Measurements from ENCODE around the gene KLHL36.

Gene KLHL36

DNA sequence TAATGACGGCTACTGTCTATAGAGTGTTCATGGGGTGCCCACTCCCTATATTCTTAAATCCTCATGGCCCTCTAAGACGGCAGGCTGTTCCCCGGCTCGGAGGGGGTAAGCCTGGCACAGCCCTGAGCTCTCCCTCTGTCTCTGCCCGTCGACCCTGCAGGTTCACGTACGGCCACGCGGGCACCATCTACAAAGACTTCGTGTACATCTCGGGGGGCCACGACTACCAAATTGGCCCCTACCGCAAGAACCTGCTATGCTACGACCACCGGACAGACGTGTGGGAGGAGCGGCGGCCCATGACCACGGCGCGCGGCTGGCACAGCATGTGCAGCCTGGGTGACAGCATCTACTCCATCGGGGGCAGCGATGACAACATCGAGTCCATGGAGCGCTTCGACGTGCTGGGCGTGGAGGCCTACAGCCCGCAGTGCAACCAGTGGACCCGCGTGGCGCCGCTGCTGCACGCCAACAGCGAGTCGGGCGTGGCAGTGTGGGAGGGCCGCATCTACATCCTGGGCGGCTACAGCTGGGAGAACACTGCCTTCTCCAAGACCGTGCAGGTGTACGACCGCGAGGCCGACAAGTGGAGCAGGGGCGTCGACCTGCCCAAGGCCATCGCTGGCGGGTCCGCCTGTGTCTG lies 13.2 kb downstream of the KLHL36 start:
- no peak overlapping the region for H3K4me3 ChIP-seq (ENCODE audit: low read depth, low read length)
- TF ChIP-seq, protein P1, sequence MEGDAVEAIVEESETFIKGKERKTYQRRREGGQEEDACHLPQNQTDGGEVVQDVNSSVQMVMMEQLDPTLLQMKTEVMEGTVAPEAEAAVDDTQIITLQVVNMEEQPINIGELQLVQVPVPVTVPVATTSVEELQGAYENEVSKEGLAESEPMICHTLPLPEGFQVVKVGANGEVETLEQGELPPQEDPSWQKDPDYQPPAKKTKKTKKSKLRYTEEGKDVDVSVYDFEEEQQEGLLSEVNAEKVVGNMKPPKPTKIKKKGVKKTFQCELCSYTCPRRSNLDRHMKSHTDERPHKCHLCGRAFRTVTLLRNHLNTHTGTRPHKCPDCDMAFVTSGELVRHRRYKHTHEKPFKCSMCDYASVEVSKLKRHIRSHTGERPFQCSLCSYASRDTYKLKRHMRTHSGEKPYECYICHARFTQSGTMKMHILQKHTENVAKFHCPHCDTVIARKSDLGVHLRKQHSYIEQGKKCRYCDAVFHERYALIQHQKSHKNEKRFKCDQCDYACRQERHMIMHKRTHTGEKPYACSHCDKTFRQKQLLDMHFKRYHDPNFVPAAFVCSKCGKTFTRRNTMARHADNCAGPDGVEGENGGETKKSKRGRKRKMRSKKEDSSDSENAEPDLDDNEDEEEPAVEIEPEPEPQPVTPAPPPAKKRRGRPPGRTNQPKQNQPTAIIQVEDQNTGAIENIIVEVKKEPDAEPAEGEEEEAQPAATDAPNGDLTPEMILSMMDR (IDR thresholded peaks at IDR 0.05; ENCODE audit: insufficient read depth, low read depth, low read length, missing control alignments): no peak
- DNase-seq (ENCODE audit: low read depth): no peak

DNA sequence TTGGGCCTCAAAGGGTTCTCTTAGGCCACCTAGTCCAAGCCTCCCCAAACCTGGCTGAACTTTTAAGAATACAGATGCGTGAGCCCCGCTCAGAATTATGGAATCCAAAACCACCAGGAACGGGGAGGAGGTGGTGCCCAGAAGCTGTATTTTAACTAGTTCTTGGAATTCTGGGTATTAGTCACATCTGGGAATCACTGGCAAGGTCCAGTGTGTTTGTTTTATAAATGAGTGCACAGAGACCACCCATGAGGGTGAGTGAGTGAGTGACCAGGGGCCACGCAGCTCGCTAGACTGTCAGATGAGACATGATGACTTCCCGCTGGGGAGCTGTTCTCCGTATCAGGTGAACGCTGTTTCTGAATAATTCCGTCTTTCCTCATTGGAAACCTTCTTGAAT lies 14.2 kb downstream of the KLHL36 start:
- TF ChIP-seq, protein P1 (IDR thresholded peaks at IDR 0.05; ENCODE audit: insufficient read depth, low read depth, low read length, missing control alignments): no peak
- no peak overlapping the region for H3K4me3 ChIP-seq (ENCODE audit: low read depth, low read length)
- no peak for DNase-seq (ENCODE audit: low read depth)

DNA sequence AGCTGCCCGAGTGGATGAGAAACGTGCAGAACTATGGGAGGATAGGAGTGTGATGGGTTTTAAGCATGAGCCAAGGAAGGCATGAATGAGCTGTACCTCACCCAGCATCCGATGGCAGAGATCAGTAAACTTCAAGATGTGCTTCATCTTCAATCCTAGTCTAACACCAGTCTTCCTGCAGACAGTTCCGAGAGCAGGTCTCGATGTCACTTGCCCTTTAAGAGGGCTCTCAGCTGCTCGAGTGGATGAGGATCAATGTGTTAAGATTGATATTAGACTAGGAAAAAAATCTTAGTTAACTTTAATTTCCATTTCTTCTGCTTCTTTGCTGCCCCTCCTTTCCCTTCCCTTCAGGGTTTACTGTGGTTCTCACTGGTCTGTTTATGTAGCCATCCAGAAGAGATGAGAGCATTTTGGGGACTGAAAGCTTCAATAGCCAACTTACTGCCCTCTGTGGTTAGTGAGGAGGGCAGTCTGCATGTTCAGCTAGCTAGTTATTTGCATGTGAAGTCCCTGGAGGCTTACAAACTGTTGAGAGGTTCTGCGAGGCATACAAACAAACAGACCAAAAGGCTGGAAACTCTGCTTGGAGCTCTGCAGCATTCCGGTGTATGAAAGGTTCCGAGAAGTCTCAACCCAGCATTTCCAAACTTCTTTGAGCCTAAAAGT lies 15.3 kb downstream of the KLHL36 start:
- H3K4me3 ChIP-seq (ENCODE audit: low read depth, low read length): no peak overlapping the region
- DNase-seq (ENCODE audit: low read depth): peak; percentile 85
- TF ChIP-seq, protein P1 (IDR thresholded peaks at IDR 0.05; ENCODE audit: insufficient read depth, low read depth, low read length, missing control alignments): no peak

DNA sequence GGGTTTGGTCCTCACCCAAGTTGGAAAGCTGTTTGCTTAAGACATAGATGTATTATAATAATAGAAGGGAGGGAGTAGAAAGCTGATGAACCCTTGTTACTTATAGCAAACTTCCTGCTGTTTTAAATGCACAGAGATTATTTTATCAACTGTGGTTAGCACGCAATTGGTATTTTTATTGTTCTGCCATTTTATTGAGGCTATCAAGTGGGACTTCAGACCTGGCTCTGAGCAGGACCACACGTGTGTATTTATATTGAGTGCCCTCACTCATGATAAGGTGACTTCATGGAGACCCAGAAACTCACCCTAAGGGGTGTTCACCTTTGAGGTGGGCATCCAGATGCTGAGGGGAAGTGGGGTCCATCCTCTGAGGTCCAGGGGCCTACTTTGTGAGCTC lies 17.0 kb downstream of the KLHL36 start:
- DNase-seq (ENCODE audit: low read depth): no peak
- H3K4me3 ChIP-seq (ENCODE audit: low read depth, low read length): no peak overlapping the region
- TF ChIP-seq, protein P1 (IDR thresholded peaks at IDR 0.05; ENCODE audit: insufficient read depth, low read depth, low read length, missing control alignments): no peak

DNA sequence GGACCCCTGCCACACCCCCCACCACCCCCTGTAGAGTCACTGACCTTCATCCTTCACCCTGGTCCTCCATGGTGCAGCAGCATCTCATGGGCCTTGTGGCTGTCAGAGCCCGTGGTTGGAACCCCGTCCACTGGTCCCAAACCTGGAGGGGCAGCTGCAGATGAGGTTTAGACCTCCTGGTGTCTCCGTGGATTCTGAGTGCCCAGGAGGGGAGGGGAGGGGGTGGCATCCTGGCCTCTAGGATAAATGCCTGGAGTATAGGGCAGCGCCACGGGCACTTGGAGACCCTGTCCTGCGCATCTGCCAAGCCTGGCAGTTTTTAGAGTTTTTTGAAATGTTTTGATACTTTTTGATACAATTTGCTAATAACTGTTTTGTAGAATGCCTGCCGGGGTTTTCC lies 17.5 kb downstream of the KLHL36 start:
- DNase-seq (ENCODE audit: low read depth): no peak

DNA sequence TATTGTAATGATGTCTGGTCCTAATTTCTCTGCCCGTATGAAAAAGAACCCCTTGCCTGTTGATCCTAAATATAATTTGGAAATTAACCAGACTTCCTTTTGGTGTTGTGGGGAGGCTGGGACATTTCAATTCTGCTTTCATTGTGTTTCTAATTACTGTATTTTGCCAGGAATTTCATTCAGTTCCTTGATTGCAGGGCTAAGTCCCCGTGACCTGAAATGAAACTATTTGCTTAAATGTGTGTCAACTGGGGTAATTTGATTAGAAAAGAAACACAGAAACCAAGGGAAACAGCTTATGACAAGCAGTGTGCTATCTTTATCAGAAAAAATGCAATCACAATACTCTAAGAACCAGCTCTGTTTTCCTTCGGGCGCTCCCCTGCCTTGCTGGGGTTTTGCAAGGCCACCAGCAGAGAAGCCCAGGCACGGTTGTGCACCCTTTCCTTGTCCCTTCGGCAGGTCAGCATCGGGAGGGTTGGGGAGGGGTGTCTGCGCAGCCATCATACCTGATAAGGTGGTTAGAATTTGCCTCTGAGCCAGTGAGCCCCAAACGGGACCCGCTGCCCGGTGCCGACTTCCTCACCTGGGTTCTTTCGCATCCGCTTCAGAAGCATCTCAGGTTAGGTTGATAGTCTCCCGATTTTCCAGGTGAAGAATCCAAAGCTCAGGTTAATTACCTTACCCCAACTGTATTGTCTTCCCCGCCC lies 19.4 kb downstream of the KLHL36 start:
- no peak for DNase-seq (ENCODE audit: low read depth)
- TF ChIP-seq, protein P1 (IDR thresholded peaks at IDR 0.05; ENCODE audit: insufficient read depth, low read depth, low read length, missing control alignments): no peak
- H3K4me3 ChIP-seq (ENCODE audit: low read depth, low read length): no peak overlapping the region

More for the DNA sequence above, 17.5 kb downstream of the KLHL36 start:
- H3K4me3 ChIP-seq (ENCODE audit: low read depth, low read length): no peak overlapping the region
- TF ChIP-seq, protein P1 (IDR thresholded peaks at IDR 0.05; ENCODE audit: insufficient read depth, low read depth, low read length, missing control alignments): no peak
